HepG2 (cell line): ENCODE results near the gene EP300.

Source experiments
- E2F1 ChIP-seq: sonication (generic); formaldehyde crosslinking; IDR thresholded peaks from 2 replicates; pipeline ENCODE4 v1.5.0; 2020; ENCODE audit warnings: missing genetic modification reagents
- GABPA ChIP-seq, 2 experiments: IDR thresholded peaks; 2 replicates each; pipeline ENCODE4 v1.6.1; 2011 to 2016; ENCODE audit warnings: low read depth in 2 of 2, low read length in 1 of 2, missing biosample characterization in 1 of 2, missing genetic modification characterization in 1 of 2
- RBM39 ChIP-seq: fragments of 200-400 bp; formaldehyde crosslinking; IDR thresholded peaks from one replicate; pipeline ENCODE4 v1.6.1; 2018; ENCODE audit warnings: antibody characterized with exemption, mild to moderate bottlenecking, low read depth, low read length; ENCODE audit not compliant: poor library complexity, severe bottlenecking
- ZFP1 ChIP-seq: IDR thresholded peaks from 2 replicates; pipeline ENCODE4 v1.6.1; 2016
- ZNF292 ChIP-seq: sonication (generic); formaldehyde crosslinking; IDR thresholded peaks from 2 replicates; pipeline ENCODE4 v1.8.1; 2022; ENCODE audit warnings: mild to moderate bottlenecking, low read depth, missing genetic modification reagents, borderline replicate concordance
- ZNF431 ChIP-seq: sonication (generic); formaldehyde crosslinking; IDR thresholded peaks from 2 replicates; pipeline ENCODE4 v1.9.0; 2022; ENCODE audit warnings: missing genetic modification reagents, low read depth, mild to moderate bottlenecking, borderline replicate concordance
- ZNF7 ChIP-seq: IDR thresholded peaks from 2 replicates; pipeline ENCODE4 v1.6.1; 2016; ENCODE audit warnings: missing biosample characterization, missing genetic modification reagents

- TF ChIP-seq ZFP1 (CRISPR knock-in tag) (no peak), GABPA (IDR thresholded peaks at IDR 0.05; ENCODE audit: low read depth, low read length) (no peak), GABPA (CRISPR knock-in tag; IDR thresholded peaks at IDR 0.05; ENCODE audit: low read depth) (no peak), ZNF292 (CRISPR knock-in tag) (peak; percentile 15; the same call in 1 of the 2 replicates), RBM39 (peak; percentile 35), ZNF7 (CRISPR knock-in tag) (no peak), ZNF431 (CRISPR knock-in tag) (no peak), E2F1 (CRISPR knock-in tag) (no peak)
Observed at GRCh38 chr22:41197038-41197972, 104.9 kb downstream of the EP300 start.
